ENCODE data around the gene CCDC157.

GRCh38 chr22:30317778-30318177, 39.0 kb upstream of the CCDC157 start:
- no peak for TF ChIP-seq CTCF (conservative IDR thresholded peaks at IDR 0.05)
- TF ChIP-seq ZFX (IDR thresholded peaks at IDR 0.05): no peak

Measured in C4-2B (cell line).